ENCODE results near the gene EFNB1. TPM values are rescaled to one million over a fixed set of nuclear protein-coding genes. Genes with fewer than 3 reads are reported as not detected.

Gene EFNB1
- polyA plus RNA-seq, 4 donors, result 98.2 to 132 (median 117) TPM

GRCh38 chrX:68842781-68843581 lies 14.2 kb downstream of the EFNB1 start:
- no peak for DNase-seq (ENCODE audit: low read depth in 4 of 4, low spot score in 3 of 4)

- DNase-seq (ENCODE audit: low read depth in 4 of 4, low spot score in 3 of 4), result no peak
Observed at GRCh38 chrX:68843992-68844391, 15.2 kb downstream of the EFNB1 start.

- no peak for DNase-seq (ENCODE audit: low read depth in 4 of 4, low spot score in 3 of 4)
Observed at GRCh38 chrX:68844581-68844980, 15.8 kb downstream of the EFNB1 start.

GRCh38 chrX:68846536-68846935 lies 17.7 kb downstream of the EFNB1 start:
- DNase-seq (ENCODE audit: low read depth in 4 of 4, low spot score in 3 of 4), result no peak

- DNase-seq (ENCODE audit: low read depth in 4 of 4, low spot score in 3 of 4), result no peak
Observed at GRCh38 chrX:68847172-68847571, 18.4 kb downstream of the EFNB1 start.

GRCh38 chrX:68848189-68848940 lies 19.5 kb downstream of the EFNB1 start:
- DNase-seq (ENCODE audit: low read depth in 4 of 4, low spot score in 3 of 4), result no peak

GRCh38 chrX:68851082-68851481 lies 22.3 kb downstream of the EFNB1 start:
- no peak for DNase-seq (ENCODE audit: low read depth in 4 of 4, low spot score in 3 of 4)

- DNase-seq (ENCODE audit: low read depth in 4 of 4, low spot score in 3 of 4), result no peak
Observed at GRCh38 chrX:68852046-68852445, 23.2 kb downstream of the EFNB1 start.

GRCh38 chrX:68853665-68854251 lies 24.9 kb downstream of the EFNB1 start:
- DNase-seq (ENCODE audit: low read depth in 4 of 4, low spot score in 3 of 4), result no peak

- no peak for DNase-seq (ENCODE audit: low read depth in 4 of 4, low spot score in 3 of 4)
Observed at GRCh38 chrX:68865300-68865699, 36.5 kb downstream of the EFNB1 start.

- no peak for DNase-seq (ENCODE audit: low read depth in 4 of 4, low spot score in 3 of 4)
Observed at GRCh38 chrX:68865926-68866325, 37.1 kb downstream of the EFNB1 start.

GRCh38 chrX:68867458-68868112 lies 38.8 kb downstream of the EFNB1 start:
- peak in 2 of 4 donors; percentile 26 to 32 for DNase-seq (ENCODE audit: low read depth in 4 of 4, low spot score in 3 of 4)

- no peak for DNase-seq (ENCODE audit: low read depth in 4 of 4, low spot score in 3 of 4)
Observed at GRCh38 chrX:68868316-68868715, 39.5 kb downstream of the EFNB1 start.

GRCh38 chrX:68868902-68869800 lies 40.3 kb downstream of the EFNB1 start:
- DNase-seq (ENCODE audit: low read depth in 4 of 4, low spot score in 3 of 4), result no peak

GRCh38 chrX:68870357-68870756 lies 41.5 kb downstream of the EFNB1 start:
- DNase-seq (ENCODE audit: low read depth in 4 of 4, low spot score in 3 of 4), result no peak

GRCh38 chrX:68872171-68872570 lies 43.4 kb downstream of the EFNB1 start:
- no peak for DNase-seq (ENCODE audit: low read depth in 4 of 4, low spot score in 3 of 4)

- DNase-seq (ENCODE audit: low read depth in 4 of 4, low spot score in 3 of 4), result no peak
Observed at GRCh38 chrX:68874076-68874475, 45.3 kb downstream of the EFNB1 start.

GRCh38 chrX:68876731-68877130 lies 47.9 kb downstream of the EFNB1 start:
- DNase-seq (ENCODE audit: low read depth in 4 of 4, low spot score in 3 of 4), result no peak

GRCh38 chrX:68877606-68878005 lies 48.8 kb downstream of the EFNB1 start:
- no peak for DNase-seq (ENCODE audit: low read depth in 4 of 4, low spot score in 3 of 4)
